ENCODE data around the gene CYP20A1.
"Not testable (repeated sequence)": the region's sequence is repeated elsewhere in the genome, so short reads cannot be mapped to it uniquely, and the experiment has no call there.

The CYP20A1 gene

GRCh38 chr2:203286532-203286931, 47.7 kb downstream of the CYP20A1 start:
- DNase-seq: no peak

GRCh38 chr2:203301667-203302066, 62.8 kb downstream of the CYP20A1 start:
- no peak for DNase-seq

- not testable (repeated sequence) for DNase-seq
Measured at GRCh38 chr2:203302586-203302985, 63.8 kb downstream of the CYP20A1 start.

GRCh38 chr2:203310688-203311436, 72.0 kb downstream of the CYP20A1 start:
- no peak for DNase-seq

DNA sequence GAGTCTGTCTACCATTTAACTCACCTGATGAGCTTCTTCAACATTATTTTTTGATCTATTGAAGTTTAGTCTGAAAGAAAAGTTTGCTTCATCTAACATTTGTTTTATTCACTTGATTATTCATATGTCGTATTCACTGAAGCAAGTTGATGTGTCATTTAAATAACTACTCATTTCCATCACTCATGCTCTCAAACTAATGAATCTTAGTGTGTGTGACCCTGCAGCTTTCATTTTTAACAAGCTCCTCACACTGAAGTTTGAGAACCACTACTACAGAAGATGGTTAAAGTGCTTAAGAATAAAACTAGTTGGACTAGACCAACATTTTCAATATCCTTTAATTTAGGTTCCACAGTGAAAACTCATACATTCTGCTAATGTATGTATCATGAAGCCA, 87.5 kb downstream of the CYP20A1 start:
- no peak for DNase-seq

DNA sequence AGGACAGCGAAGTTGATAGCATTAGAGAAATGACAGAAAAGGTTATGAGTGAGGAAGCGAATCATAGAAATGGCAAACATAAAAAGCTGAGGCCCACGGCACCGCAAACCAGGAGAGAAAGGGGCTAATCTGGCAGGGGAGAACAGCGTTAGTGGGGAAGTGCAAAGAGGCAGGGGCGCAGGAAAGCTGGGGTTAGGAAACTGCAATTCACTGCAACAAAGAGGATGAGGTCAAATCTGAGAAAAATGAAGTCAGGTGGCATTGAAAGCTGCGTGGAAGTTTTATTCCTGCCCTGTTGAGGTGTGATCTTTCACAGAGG, 88.7 kb downstream of the CYP20A1 start:
- DNase-seq: no peak

DNA sequence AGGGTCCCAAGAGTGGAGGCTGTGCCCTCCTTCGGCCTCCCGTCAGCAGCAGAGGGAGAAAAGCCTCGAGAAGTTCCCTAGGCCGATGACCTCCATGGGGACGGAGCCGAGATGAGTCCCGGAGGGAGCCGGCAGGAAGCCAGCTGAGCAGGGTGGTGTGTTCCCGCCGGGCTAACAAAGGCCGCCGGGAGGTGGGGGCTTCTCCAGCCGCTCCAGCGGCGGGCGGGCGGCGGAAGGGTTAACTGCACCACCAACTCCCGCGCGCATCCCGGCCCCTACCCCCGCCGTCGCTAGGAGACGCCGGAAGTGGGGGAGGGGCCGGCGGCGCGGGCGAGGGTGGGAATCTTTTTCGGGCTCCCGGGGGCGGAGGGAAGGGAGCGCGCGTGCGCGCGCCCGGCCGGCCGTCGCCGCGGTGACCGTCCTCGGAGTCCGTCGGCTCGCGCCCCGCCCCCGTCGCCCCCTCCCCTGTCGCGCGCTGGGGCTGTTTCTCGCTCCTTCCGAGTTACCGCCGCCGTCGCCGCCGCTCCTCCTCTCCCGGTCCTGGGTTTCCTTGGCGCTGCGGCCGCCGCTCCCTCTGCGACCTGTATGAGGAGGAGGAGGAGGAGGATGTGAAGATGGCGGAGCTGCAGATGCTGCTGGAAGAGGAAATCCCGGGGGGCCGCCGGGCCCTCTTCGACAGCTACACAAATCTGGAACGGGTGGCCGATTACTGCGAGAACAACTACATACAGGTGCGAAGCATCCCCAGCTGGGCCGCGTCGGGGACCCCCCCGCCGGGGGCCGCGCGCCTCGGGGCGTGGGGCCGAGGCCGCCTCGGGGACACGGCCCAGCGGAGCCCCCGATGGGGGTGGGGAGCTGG, 89.3 kb downstream of the CYP20A1 start, which contains the start of gene ABI2:
TSS of gene ABI2 (plus strand) at position 494 of the 859 bp plus-strand sequence. CDS start at position 615, 121 bp downstream.
- peak; percentile 9 to 29 for DNase-seq

GRCh38 chr2:203328760-203329540, 90.1 kb downstream of the CYP20A1 start:
- DNase-seq: peak; percentile 25 to 36

DNA sequence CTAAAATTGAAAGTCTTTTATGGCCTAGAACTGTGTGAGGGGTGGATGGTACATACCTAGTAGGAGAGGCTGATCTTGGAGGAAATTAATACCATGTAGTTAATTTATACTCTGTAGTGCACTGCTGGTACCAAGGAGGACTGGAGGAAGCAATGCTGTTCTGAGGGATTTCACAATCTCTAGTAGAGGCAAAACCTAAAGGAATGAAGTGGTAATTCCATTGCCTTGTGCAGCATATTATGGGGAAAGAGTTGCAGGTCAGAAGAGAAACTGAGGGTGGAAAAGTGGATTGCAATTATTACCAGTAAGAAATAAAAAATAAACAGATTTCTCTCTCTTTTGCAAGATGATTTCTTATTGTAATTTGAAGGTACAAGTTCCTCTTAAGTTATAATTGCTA, 91.6 kb downstream of the CYP20A1 start:
- DNase-seq: peak; percentile 20 to 23

DNA sequence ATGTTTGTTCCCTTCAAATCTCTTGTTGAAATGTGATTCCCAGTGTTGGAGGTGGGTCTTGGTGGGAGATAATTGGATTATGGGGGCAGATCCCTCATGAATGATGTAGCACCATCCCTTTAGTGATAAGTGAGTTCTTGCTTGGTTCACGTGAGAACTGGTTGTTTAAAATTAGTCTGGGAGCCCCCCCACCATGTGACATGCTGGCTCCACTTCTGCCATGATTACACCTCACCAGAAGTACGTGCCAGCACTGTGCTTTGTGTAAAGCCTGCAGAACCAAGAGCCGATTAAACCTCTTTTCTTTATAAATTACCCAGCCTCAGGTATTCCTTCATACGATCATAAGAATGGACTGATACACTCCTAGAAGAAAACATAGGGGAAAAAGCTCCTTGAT, 99.5 kb downstream of the CYP20A1 start:
- DNase-seq: no peak

DNA sequence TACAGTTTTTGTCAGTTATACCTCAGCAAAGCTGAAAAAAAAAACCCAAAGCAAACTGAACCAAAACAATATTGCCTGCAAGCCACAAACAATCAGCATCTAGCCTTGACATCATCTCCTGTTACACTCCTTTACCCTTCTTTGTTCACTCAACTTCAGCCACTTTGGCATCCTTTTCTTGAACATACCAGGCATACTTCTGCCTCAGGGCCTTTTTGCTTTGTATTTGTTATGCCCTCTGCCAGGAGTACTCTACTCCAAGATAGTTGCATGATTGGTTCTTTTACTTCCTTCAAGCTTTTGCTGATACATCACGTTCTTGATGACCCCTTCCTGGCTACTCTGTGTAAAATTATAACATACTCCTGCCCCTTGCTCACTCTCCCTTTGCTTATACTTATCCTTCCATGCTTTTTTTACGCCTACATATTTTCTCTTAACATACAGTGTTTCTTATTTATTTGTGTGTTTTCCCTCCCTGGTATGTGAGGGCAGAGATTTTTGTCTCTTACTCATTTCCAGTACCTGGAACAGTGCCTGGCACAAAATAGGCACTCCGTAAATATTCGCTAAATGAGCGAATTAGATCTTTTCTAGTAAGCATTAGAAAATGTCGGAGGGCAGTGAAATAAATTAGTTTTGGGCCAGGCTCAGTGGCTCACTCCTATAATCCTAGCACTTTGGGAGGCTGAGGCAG, 102.1 kb downstream of the CYP20A1 start:
- no peak for DNase-seq

DNA sequence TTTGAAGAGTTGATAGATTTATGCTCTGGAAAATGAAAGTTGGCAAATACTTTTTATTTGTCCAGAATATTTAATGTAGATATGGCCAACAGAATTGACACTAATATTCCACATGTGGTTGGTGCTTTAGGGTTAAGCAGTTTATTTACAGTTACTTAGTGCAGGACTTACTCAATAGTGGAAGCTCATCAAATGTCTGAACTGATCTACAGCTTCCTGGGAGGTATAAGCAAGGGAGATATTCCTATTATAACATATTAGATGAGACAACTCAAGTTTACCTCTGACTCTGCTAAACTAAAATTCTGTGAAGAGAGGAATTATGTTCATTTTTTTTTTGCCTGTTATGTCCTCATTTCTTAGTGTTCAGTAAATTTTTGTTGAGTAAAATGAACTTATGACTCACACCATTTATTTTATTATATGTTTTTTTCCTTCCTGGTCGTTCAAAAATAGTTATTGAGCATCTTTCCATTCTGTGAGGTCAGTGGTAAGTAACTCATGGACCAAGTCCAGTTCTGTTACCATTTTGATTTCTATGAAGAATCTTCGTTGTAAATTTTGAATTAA, 103.0 kb downstream of the CYP20A1 start:
- no peak for DNase-seq

GRCh38 chr2:203342374-203342773, 103.6 kb downstream of the CYP20A1 start:
- DNase-seq: not testable (repeated sequence)

DNA sequence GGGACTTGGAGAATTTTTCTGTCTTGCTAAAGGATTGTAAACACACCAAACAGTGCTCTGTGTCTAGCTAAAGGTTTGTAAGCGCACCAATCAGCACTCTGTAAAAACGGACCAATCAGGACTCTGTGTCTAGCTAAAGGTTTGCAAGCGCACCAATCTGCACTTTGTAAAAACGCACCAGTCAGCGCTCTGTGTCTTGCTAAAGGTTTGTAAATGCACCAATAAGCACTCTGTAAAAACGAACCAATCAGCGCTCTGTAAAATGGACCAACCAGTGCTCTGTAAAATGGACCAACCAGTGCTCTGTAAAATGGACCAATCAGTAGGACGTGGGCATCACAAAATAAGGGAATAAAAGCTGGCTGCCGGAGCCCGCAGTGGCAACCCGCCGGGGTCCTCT, 105.8 kb downstream of the CYP20A1 start:
- DNase-seq: no peak

GRCh38 chr2:203346612-203347011, 107.8 kb downstream of the CYP20A1 start:
- DNase-seq: no peak

GRCh38 chr2:203347375-203347774, 108.6 kb downstream of the CYP20A1 start:
- DNase-seq: no peak

- no peak for DNase-seq
Measured at GRCh38 chr2:203352604-203353255, 113.9 kb downstream of the CYP20A1 start.

- DNase-seq: no peak
Measured at GRCh38 chr2:203354966-203355365, 116.1 kb downstream of the CYP20A1 start.
